GM13976 (cell line): Measurements from ENCODE around the gene GRB14.

ENCODE experiments used
- DNase-seq: peaks from one replicate; pipeline ENCODE4 v3.0.0; 2012; ENCODE audit warnings: low spot score
- CTCF ChIP-seq: IDR thresholded peaks from 2 replicates; pipeline ENCODE4 v1.5.1; 2012; ENCODE audit warnings: borderline replicate concordance, mild to moderate bottlenecking; ENCODE audit not compliant: insufficient read depth; ENCODE audit errors: extremely low read depth, missing control alignments, control extremely low read depth
- in situ Hi-C: fragments of 300-500 bp; cut with MboI; formaldehyde crosslinking; loops from one replicate; pipeline ENCODE4 v1.12.0; 2022; ENCODE audit warnings: low sequenced_read_pairs, mixed read lengths, inconsistent platforms; ENCODE audit not compliant: unreplicated experiment

Gene GRB14

GRCh38 chr2:164496421-164496820 is 124.9 kb downstream of the GRB14 start:
- in situ Hi-C loops = no loop called here
- no peak for TF ChIP-seq CTCF
- DNase-seq = no peak

GRCh38 chr2:164495491-164496223 is 125.6 kb downstream of the GRB14 start:
- no peak for TF ChIP-seq CTCF
- DNase-seq = no peak
- in situ Hi-C loops = no loop called here

GRCh38 chr2:164485541-164485940 is 135.7 kb downstream of the GRB14 start:
- in situ Hi-C loops = no loop called here
- no peak for TF ChIP-seq CTCF
- DNase-seq = no peak

GRCh38 chr2:164479460-164479859 is 141.8 kb downstream of the GRB14 start:
- no peak for TF ChIP-seq CTCF
- DNase-seq = no peak

GRCh38 chr2:164478205-164478604 is 143.1 kb downstream of the GRB14 start:
- no peak for TF ChIP-seq CTCF
- no peak for DNase-seq
- in situ Hi-C loops = no loop called here

More at GRCh38 chr2:164479460-164479859, 141.8 kb downstream of the GRB14 start:
- in situ Hi-C loops = no loop called here

- no peak for TF ChIP-seq CTCF
- in situ Hi-C loops = no loop called here
- DNase-seq = no peak
Observed at GRCh38 chr2:164474873-164475272, 146.4 kb downstream of the GRB14 start.
